ENCODE data around the gene CCDC127. TPM values are rescaled to one million over a fixed set of nuclear protein-coding genes. Genes with fewer than 3 reads are reported as not detected.

CCDC127 gene
- total and polyA plus RNA-seq, 2 donors (not counting 3 experiments of a cell fraction or from before 2014, with no cell fraction given), result 3.4 to 6.3 TPM

DNA sequence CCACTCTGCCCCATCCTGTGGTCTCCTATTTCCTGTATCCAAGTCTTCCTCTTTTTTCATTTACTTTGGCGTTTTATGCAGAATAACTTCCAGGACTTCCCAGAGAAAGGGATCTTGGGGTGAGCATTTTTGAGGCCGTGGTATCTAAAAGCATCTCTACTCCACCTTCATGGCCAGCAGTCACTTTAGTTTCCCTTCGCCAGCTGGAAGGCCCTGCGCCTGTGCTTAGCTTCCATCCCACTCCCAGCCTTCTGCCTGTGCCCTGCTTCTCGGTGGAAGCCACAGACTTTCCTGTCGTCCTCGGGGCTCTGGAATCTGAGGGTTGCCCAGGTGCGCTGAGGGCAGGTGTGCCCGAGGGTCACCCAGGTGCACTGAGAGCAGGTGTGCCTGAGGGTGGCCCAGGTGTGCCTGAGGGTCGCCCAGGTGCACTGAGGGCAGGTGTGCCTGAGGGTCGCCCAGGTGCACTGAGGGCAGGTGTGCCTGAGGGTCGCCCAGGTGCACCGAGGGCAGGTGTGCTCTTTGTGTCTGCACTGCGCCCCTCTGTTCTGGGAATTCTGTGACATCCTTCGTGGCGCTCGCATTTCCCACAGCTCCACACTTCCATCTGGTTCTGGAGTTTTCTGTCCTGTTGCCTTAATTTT, 59.0 kb downstream of the CCDC127 start:
- CTCF ChIA-PET, result no interaction called here
- no peak overlapping the region for H3K27ac ChIP-seq (ENCODE audit: insufficient read depth, low read depth, low read length)
- no TSS peak for BruUV-seq (replicated peaks)
- no peak overlapping the region for H2AFZ ChIP-seq (ENCODE audit: low read depth, low read length)
- no peak overlapping the region for H3K9ac ChIP-seq (replicated peaks; ENCODE audit: extremely low read depth, insufficient read depth, low read length)
- no peaks in the 10 kb centered on the region for H4K20me1 ChIP-seq (replicated peaks; ENCODE audit: control insufficient read depth, extremely low read depth, insufficient read depth, low read length)
- H3K9me1 ChIP-seq (replicated peaks; ENCODE audit: control insufficient read depth, extremely low read depth, insufficient read depth, low read length), result no peaks in the 10 kb centered on the region
- no peak overlapping the region for H3K4me2 ChIP-seq (ENCODE audit: insufficient read depth, low read length)
- H3K79me2 ChIP-seq (ENCODE audit: control insufficient read depth, insufficient read depth, low read length), result no peaks in the 10 kb centered on the region
- dilution Hi-C loops (cut with MboI; ENCODE audit: extremely low pct_ligation_motif_present, low sequenced_read_pairs), result no loop called here
- no peaks in the 10 kb centered on the region for H3K27me3 ChIP-seq (ENCODE audit: control insufficient read depth in 2 of 2, insufficient read depth in 2 of 2, low read length in 2 of 2)
- H3K36me3 ChIP-seq (ENCODE audit: control insufficient read depth in 2 of 2, extremely low read depth in 1 of 2, insufficient read depth in 2 of 2, low read length in 2 of 2), result no peaks in the 10 kb centered on the region
- no peaks in the 10 kb centered on the region for H3K9me3 ChIP-seq (replicated peaks; ENCODE audit: control insufficient read depth, insufficient read depth, low read length)
- DNase-seq (ENCODE audit: low read depth, low spot score) (no peak), FAIRE-seq (no peak)
- H3K4me1 ChIP-seq (ENCODE audit: control insufficient read depth, extremely low read depth, insufficient read depth, low read length), result no peaks in the 10 kb centered on the region
- no peak overlapping the region for H3K4me3 ChIP-seq (replicated peaks in 1 of 3; ENCODE audit: insufficient read depth in 1 of 3, low read depth in 1 of 3, low read length in 3 of 3)
- TF ChIP-seq, protein P1, sequence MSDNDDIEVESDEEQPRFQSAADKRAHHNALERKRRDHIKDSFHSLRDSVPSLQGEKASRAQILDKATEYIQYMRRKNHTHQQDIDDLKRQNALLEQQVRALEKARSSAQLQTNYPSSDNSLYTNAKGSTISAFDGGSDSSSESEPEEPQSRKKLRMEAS (IDR thresholded peaks at IDR 0.05; ENCODE audit: insufficient read depth, insufficient read length), result no peak
- POLR2A ChIA-PET, result no interaction called here
- intact Hi-C loops (cut with micrococcal nuclease), result no loop called here

DNA sequence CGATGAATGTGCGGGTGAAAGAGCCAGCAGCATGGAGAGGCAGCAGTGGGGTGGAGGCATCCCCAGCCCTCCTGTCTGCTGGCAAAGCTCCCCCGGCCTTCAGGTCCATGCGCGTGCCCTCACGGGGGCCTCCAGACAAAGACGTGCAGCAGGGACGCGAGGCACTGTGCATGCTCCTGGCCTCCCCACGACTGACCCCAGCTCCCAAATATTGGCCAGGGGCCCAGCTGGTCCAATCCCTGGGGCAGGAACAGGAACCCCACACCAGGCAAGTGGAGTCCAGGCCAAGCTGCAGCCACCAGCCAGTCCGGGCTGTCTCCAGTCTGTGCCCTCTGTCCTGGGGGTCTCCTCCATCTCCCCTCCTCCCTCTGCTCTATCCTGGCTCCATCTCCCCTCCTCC, 60.2 kb downstream of the CCDC127 start:
- FAIRE-seq (no peak), DNase-seq (ENCODE audit: low read depth, low spot score) (no peak)
- H3K9me3 ChIP-seq (replicated peaks; ENCODE audit: control insufficient read depth, insufficient read depth, low read length), result no peaks in the 10 kb centered on the region
- ChIA-PET POLR2A (no interaction called here), CTCF (no interaction called here)
- no peaks in the 10 kb centered on the region for H3K9me1 ChIP-seq (replicated peaks; ENCODE audit: control insufficient read depth, extremely low read depth, insufficient read depth, low read length)
- TF ChIP-seq MYC (IDR thresholded peaks at IDR 0.05; ENCODE audit: low read depth, low read length) (no peak), JUN (IDR thresholded peaks at IDR 0.05; ENCODE audit: borderline replicate concordance, insufficient read depth, insufficient read length, low read depth) (no peak), POLR2A (IDR thresholded peaks at IDR 0.05; ENCODE audit: low read depth, low read length) (no peak), EZH2 (IDR thresholded peaks at IDR 0.05; ENCODE audit: borderline replicate concordance, low read depth, low read length, severe bottlenecking) (no peak), FOS (IDR thresholded peaks at IDR 0.05; ENCODE audit: borderline replicate concordance, insufficient read depth, low read length) (no peak)
- TF ChIP-seq, protein P1 (IDR thresholded peaks at IDR 0.05; ENCODE audit: insufficient read depth, insufficient read length), result no peak
- H3K79me2 ChIP-seq (ENCODE audit: control insufficient read depth, insufficient read depth, low read length), result no peaks in the 10 kb centered on the region
- no peaks in the 10 kb centered on the region for H3K36me3 ChIP-seq (ENCODE audit: control insufficient read depth in 2 of 2, extremely low read depth in 1 of 2, insufficient read depth in 2 of 2, low read length in 2 of 2)
- H2AFZ ChIP-seq (ENCODE audit: low read depth, low read length), result no peak overlapping the region
- no peaks in the 10 kb centered on the region for H3K4me1 ChIP-seq (ENCODE audit: control insufficient read depth, extremely low read depth, insufficient read depth, low read length)
- no TSS peak for BruUV-seq (replicated peaks)
- H4K20me1 ChIP-seq (replicated peaks; ENCODE audit: control insufficient read depth, extremely low read depth, insufficient read depth, low read length), result no peaks in the 10 kb centered on the region
- H3K9ac ChIP-seq (replicated peaks; ENCODE audit: extremely low read depth, insufficient read depth, low read length), result no peak overlapping the region
- dilution Hi-C loops (cut with MboI; ENCODE audit: extremely low pct_ligation_motif_present, low sequenced_read_pairs), result no loop called here
- intact Hi-C loops (cut with micrococcal nuclease), result no loop called here
- H3K27ac ChIP-seq (ENCODE audit: insufficient read depth, low read depth, low read length), result no peak overlapping the region
- no peak overlapping the region for H3K4me3 ChIP-seq (replicated peaks in 1 of 3; ENCODE audit: insufficient read depth in 1 of 3, low read depth in 1 of 3, low read length in 3 of 3)
- no peak overlapping the region for H3K4me2 ChIP-seq (ENCODE audit: insufficient read depth, low read length)
- peaks cover 0 to 2% of the 10 kb centered on the region in 2 experiments for H3K27me3 ChIP-seq (ENCODE audit: control insufficient read depth in 2 of 2, insufficient read depth in 2 of 2, low read length in 2 of 2)

Measured in endothelial cell of umbilical vein (primary cell).